Psoas muscle (tissue), 8 donors: ENCODE data around the gene VENTX. TPM values are rescaled to one million over a fixed set of nuclear protein-coding genes. Genes with fewer than 3 reads are reported as not detected.

Experiments
- ATAC-seq, 4 donors: fragments of 200-7000 bp; cut with Tn5 transposase; one replicate each; pipeline ENCODE4 v1.9.1; 2020; ENCODE audit warnings: moderate library complexity in 3 of 4, mild to moderate bottlenecking in 2 of 4
- DNase-seq, 2 donors: peaks; one replicate each; pipeline ENCODE4 v3.0.0-alpha.2; 2020
- H3K27ac ChIP-seq: fragments of 200-600 bp; one replicate; pipeline ENCODE4 v1.8.0; 2022
- H3K27me3 ChIP-seq, 3 donors: fragments of 200-600 bp in 1 of 3; one replicate each; pipeline versions ENCODE4 v1.6.1 to v1.8.0; 2013 to 2022; ENCODE audit warnings: low read length in 2 of 3, mild to moderate bottlenecking in 2 of 3, moderate library complexity in 1 of 3; ENCODE audit not compliant: insufficient read depth in 3 of 3
- H3K36me3 ChIP-seq, 2 donors: fragments of 200-600 bp in 1 of 2; one replicate each; pipeline versions ENCODE4 v1.6.1 to v1.8.0; 2013 to 2022; ENCODE audit warnings: low read depth in 1 of 2, mild to moderate bottlenecking in 1 of 2, moderate library complexity in 1 of 2; ENCODE audit not compliant: insufficient read depth in 1 of 2
- H3K4me1 ChIP-seq: fragments of 200-600 bp; one replicate; pipeline ENCODE4 v1.8.0; 2022
- H3K4me3 ChIP-seq: fragments of 200-600 bp; one replicate; pipeline ENCODE4 v1.8.0; 2022; ENCODE audit warnings: mild to moderate bottlenecking
- H3K9me3 ChIP-seq: fragments of 200-600 bp; one replicate; pipeline ENCODE4 v1.8.0; 2022
- WGBS, 3 donors: extraction: QIAGEN DNeasy Blood & Tissue Kit; methylation state at CpG; one replicate each; pipeline versions ENCODE4 v1.1.6 to v1.1.7; 2013; 5-methylcytosine and 5-hydroxymethylcytosine counted together
- intact Hi-C, 2 donors: fragments of 100-400 bp; cut with DNase I; formaldehyde crosslinking; loops; one replicate each; pipeline versions ENCODE4 v1.11.0 to v1.14.2; 2022
- polyA plus RNA-seq, 3 donors: library from polyadenylated mRNA; stranded (reverse); fragments of 200-250 nt; gene quantifications; one replicate each; pipeline ENCODE4 v1.2.3, GENCODE V29; 2013
- total RNA-seq, 4 donors: library from RNA; stranded (reverse); fragmentation: NEBNext Ultra II Directional in 2 of 4; extraction: Animal tissue kit (Norgen Biotek cat#: 25700) in 2 of 4; gene quantifications; one replicate each; pipeline versions ENCODE4 v1.2.1 to v1.2.4, GENCODE V29; 2021 to 2023
- TF ChIP-seq, protein P1 (sequence below): fragments of 200-600 bp; IDR thresholded peaks from one replicate; pipeline ENCODE4 v1.8.0; 2022; ENCODE audit warnings: antibody characterized with exemption
- donor health status: healthy with polysubstance abuse.
- donor health status: DM: no; HTN: no; CAD: no; lungs with moderate emphysema.
- donor health status: Bipolar disorder and iron deficiency.
- donor health status: healthy.
- donor health status: DM: yes; HTN: yes; CAD: no.
- donor health status: DM: no; HTN: no; CAD: no.
- donor health status: DM: no; HTN: no; CAD: no.
- donor health status: DM: yes; HTN: yes; CAD: no.

The VENTX gene
- total and polyA plus RNA-seq, 7 donors: 0.03 to 0.34 (median 0.24) TPM

DNA sequence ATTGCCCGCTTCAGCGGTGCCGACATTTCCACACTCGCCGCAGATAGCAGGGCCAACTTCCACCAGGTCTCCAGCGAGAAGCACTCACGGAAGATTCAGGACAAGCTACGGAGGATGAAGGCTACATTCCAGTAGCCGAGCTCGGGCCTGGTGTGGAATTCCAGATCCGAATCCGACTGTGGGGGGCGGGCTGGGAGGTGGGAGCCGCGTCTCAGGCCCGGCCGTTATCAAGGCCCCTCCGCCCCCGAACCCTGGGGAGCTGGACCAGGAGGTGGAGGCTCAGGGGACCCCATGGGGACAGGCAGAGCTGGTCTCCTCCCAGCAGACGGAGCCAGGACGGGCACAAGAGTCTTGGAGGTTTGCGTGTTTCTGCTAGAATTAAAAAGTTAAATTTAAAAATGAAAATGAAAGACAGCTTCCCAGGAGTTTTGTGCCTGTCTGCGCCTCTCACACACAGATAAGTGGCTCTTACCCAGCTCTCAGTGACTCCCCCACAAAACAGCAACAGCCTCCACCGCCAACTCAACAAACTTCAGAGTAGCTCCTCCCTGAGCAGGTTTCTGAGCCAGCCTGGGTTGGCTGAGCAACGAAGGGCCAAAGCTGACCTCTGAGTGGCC is 12.8 kb upstream of the VENTX start:
- TF ChIP-seq, protein P1, sequence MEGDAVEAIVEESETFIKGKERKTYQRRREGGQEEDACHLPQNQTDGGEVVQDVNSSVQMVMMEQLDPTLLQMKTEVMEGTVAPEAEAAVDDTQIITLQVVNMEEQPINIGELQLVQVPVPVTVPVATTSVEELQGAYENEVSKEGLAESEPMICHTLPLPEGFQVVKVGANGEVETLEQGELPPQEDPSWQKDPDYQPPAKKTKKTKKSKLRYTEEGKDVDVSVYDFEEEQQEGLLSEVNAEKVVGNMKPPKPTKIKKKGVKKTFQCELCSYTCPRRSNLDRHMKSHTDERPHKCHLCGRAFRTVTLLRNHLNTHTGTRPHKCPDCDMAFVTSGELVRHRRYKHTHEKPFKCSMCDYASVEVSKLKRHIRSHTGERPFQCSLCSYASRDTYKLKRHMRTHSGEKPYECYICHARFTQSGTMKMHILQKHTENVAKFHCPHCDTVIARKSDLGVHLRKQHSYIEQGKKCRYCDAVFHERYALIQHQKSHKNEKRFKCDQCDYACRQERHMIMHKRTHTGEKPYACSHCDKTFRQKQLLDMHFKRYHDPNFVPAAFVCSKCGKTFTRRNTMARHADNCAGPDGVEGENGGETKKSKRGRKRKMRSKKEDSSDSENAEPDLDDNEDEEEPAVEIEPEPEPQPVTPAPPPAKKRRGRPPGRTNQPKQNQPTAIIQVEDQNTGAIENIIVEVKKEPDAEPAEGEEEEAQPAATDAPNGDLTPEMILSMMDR: no peak
- Histone ChIP-seq H3K27ac (no peak overlapping the region), H3K4me3 (no peak overlapping the region), H3K36me3 (no peaks in the 10 kb centered on the region), H3K4me1 (no peaks in the 10 kb centered on the region), H3K9me3 (no peaks in the 10 kb centered on the region), H3K27me3 (peaks cover 3 to 67% (median 33%) of the 10 kb centered on the region in 3 donors)
- ATAC-seq: no peak
- intact Hi-C loops: no loop called here
- DNase-seq: no peak
- WGBS, 3 donors: 53 to 64% (median 61%) methylated on average over 25 of the region's 25 CpGs

DNA sequence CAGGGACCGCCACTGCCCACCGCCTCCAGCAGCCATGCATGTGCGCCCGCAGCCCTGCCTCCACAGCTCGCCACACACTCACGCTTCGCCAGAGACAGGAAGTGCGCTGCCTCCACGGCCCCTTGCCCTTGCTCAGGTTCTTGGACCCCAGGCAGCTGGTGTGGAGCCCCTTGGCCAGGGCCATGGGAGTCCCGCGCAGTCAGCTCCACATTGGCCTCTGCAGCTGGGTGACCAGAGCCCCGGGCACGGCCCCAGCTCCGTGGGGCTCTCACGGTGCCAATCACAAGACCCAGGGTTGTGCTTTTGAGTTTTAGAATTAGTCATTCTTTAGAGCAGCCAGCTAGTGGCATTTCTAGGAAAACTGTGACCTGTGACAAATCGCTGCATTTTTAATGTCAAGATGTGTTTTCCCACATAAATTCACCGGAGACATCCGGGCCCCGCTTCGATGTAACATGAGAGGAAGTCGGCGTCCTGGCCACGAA is 11.9 kb upstream of the VENTX start:
- no peaks in the 10 kb centered on the region for H3K4me1 ChIP-seq
- no peaks in the 10 kb centered on the region for H3K9me3 ChIP-seq
- H3K36me3 ChIP-seq: no peaks in the 10 kb centered on the region
- ATAC-seq: no peak
- peaks cover 7 to 71% (median 35%) of the 10 kb centered on the region in 3 donors for H3K27me3 ChIP-seq
- H3K4me3 ChIP-seq: no peak overlapping the region
- 36 to 49% (median 43%) methylated on average over 18 to 23 of the region's 23 CpGs for WGBS, 3 donors
- intact Hi-C loops: no loop called here
- TF ChIP-seq, protein P1: no peak
- no peak for DNase-seq
- H3K27ac ChIP-seq: no peak overlapping the region

DNA sequence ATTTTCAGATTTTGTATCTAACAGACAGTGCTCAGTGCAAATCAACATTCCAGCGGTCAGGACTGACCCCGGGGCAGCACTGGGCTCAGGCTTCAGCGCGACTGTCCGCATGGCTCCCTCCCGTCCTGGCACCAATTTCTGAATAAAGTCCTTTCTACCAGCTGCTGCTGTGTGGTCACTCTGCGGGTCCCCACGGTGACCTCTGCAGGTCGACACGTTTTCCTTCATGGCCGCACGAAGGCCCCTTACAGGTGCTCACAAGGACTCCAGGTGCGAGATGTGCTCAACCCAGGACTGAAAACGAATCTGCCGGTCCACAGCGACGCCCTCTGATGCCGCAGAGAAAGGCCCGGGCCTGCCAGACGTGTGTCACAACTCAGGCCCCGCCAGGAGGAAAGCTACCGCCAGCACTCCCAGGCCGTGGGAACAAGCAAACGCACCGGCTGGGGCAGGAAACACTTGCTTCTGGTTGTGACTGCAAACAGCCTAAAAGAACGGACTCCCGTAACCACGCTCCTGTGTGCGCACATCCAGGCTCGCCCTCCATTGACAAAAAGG is 11.3 kb upstream of the VENTX start:
- H3K36me3 ChIP-seq: no peaks in the 10 kb centered on the region
- peak in 1 of 4 donors; percentile 47 for ATAC-seq
- peaks cover 7 to 71% (median 39%) of the 10 kb centered on the region in 3 donors for H3K27me3 ChIP-seq
- 20 to 47% (median 32%) methylated on average over 30 of the region's 30 CpGs for WGBS, 3 donors
- intact Hi-C loops: no loop called here
- DNase-seq: no peak
- TF ChIP-seq, protein P1: no peak
- H3K27ac ChIP-seq: no peak overlapping the region
- no peaks in the 10 kb centered on the region for H3K9me3 ChIP-seq
- H3K4me3 ChIP-seq: no peak overlapping the region
- H3K4me1 ChIP-seq: no peaks in the 10 kb centered on the region

DNA sequence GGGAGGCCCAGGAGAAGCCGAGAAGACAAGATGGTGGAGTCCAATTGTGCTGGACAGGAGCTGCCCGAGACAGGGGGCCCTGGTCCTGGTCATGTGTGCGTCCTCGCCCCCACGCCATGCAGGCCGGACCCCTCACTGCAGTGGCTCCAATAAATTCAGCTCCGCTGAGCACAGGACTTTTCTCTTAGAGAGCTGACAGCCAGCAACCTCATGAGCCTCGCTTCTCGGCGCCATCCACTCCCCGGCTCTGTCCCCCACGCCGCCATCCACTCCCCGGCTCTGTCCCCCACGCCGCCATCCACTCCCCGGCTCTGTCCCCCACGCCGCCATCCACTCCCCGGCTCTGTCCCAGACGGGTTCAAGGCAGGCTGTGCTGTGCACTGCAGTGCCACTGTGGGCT is 10.4 kb upstream of the VENTX start:
- DNase-seq (no peak), ATAC-seq (no peak)
- intact Hi-C loops: no loop called here
- no peak overlapping the region for H3K27ac ChIP-seq
- H3K27me3 ChIP-seq: peaks cover 7 to 79% (median 43%) of the 10 kb centered on the region in 3 donors
- no peak overlapping the region for H3K4me3 ChIP-seq
- no peaks in the 10 kb centered on the region for H3K4me1 ChIP-seq
- H3K36me3 ChIP-seq: no peaks in the 10 kb centered on the region
- no peaks in the 10 kb centered on the region for H3K9me3 ChIP-seq
- TF ChIP-seq, protein P1: no peak
- WGBS, 3 donors: 82 to 87% (median 84%) methylated on average over 14 to 21 of the region's 21 CpGs
